Activated naive CD8-positive, alpha-beta T cell treated with anti-CD3 and anti-CD28 coated beads, Interleukin-2, amount 50 U/mL, for 16 hours (primary cell): ENCODE measurements around the gene DPM3.
"Not testable (repeated sequence)": the region's sequence is repeated elsewhere in the genome, so short reads cannot be mapped to it uniquely, and the experiment has no call there.

Experiments
- DNase-seq: peaks from one replicate; pipeline ENCODE4 v3.0.0-alpha.2; 2020; ENCODE audit warnings: low read depth, low spot score

Gene DPM3

DNA sequence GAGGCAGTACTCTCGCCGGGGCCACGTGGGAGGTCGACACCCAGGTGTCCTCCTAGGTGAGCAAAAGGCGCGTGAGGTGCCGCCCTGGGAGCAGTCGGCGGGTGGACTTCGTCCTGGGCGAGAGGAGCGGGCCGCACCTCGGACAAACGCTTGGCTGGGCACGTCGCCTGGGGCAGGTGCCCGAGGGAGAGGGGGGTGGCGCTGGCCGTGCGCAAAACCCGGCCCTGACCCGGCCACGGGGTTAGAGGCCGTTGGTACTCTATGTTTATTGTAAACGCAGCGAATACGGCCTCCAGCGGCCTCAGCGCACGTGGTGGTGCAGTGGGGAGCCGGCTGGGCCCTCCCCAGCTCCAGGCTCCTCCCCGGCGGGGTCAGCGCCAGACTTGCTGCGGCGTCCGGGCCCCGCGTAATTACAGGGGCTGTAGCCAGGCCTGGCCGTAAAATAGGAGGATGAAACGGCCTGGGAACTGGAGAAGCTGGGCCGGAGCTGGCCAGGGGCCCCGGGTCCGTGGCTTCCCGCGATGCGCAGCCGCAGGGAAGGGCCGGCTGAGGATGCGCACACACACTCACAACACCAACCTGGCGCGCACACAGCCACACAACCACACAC, 14.3 kb downstream of the DPM3 start:
- no peak for DNase-seq

DNA sequence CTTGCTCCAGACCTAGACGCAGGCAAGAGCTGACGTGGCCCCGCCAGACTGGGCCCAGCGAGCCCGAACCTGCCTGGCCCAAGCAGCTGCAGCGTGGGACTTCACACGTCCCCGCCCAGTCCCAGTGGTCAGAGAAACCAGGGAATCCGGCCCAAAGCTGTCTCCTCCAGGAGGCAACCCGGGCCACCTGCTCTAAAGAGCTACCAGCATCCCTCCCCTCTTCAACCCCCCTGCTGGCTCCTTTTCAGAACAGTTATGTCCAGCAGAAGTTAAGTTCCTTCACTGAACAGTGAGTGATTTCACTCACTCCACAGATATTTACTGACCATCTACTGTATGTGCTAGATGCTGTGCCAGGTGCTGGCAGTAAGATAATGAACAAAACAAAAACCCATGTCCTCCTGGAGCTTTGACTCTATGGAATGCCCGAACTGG, 14.8 kb downstream of the DPM3 start:
- DNase-seq, result no peak

- no peak for DNase-seq
Measured at GRCh38 chr1:155124503-155125463, 15.5 kb downstream of the DPM3 start.

- no peak for DNase-seq
Measured at GRCh38 chr1:155123801-155124200, 16.5 kb downstream of the DPM3 start.

GRCh38 chr1:155122308-155122707, 18.0 kb downstream of the DPM3 start:
- no peak for DNase-seq

GRCh38 chr1:155121249-155121648, 19.1 kb downstream of the DPM3 start:
- DNase-seq, result no peak

GRCh38 chr1:155120253-155120652, 20.1 kb downstream of the DPM3 start:
- DNase-seq, result no peak

GRCh38 chr1:155118090-155118489, 22.2 kb downstream of the DPM3 start:
- not testable (repeated sequence) for DNase-seq

GRCh38 chr1:155117610-155118009, 22.7 kb downstream of the DPM3 start:
- no peak for DNase-seq

DNA sequence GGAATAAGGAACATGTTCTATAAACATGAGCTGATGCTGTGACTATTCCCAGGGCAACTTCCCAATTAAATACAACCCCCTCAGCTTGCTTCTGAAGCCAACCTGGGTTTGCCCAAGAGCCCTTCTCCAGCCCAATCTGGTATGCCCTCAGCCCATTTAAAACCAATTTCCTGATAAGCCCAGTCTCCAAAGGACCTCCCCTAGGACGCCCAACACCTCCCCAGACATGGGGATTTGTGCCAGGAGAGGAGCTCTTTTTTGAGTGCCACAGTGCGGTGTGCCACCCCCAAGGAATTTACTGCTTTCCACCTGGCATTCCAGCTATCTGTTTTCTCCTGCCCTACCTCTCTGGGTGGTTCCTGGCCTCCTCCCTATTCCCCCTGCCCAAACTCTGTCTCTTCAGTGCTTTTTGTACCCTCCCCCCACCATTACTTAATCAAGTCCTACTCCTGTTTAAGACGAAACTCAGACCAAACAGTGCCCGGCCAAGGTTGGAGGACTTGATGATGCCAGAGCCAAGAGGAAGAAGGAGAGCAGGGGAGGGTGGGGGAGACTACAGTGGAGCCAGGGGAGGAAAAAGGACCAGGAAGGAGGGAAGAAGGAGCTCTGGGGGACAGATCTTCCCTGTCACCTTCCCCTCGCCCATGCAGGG, 24.1 kb downstream of the DPM3 start:
- DNase-seq, result no peak

GRCh38 chr1:155113450-155113980, 26.8 kb downstream of the DPM3 start:
- no peak for DNase-seq

GRCh38 chr1:155110826-155111225, 29.5 kb downstream of the DPM3 start:
- DNase-seq, result no peak

- no peak for DNase-seq
Measured at GRCh38 chr1:155110381-155110780, 29.9 kb downstream of the DPM3 start.

DNA sequence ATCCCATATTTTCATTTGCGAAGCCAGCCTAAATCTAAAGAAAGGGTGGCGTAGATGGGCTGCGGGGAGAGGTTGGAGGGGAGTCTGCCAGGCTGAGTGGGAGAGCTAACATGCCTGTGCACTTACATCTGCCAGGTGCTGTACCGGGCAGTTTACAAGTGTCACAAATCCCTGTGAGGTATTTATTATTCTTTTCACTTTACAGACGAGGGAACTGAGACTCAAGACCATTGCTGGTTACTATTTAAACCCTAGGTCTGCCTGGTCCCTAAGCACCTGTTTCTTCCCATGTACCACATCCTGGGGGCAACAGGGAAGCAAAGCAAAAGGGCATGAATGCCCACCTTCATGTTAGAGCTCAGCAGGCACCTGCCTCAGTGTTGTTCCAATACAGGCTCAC, 32.0 kb downstream of the DPM3 start:
- no peak for DNase-seq

DNA sequence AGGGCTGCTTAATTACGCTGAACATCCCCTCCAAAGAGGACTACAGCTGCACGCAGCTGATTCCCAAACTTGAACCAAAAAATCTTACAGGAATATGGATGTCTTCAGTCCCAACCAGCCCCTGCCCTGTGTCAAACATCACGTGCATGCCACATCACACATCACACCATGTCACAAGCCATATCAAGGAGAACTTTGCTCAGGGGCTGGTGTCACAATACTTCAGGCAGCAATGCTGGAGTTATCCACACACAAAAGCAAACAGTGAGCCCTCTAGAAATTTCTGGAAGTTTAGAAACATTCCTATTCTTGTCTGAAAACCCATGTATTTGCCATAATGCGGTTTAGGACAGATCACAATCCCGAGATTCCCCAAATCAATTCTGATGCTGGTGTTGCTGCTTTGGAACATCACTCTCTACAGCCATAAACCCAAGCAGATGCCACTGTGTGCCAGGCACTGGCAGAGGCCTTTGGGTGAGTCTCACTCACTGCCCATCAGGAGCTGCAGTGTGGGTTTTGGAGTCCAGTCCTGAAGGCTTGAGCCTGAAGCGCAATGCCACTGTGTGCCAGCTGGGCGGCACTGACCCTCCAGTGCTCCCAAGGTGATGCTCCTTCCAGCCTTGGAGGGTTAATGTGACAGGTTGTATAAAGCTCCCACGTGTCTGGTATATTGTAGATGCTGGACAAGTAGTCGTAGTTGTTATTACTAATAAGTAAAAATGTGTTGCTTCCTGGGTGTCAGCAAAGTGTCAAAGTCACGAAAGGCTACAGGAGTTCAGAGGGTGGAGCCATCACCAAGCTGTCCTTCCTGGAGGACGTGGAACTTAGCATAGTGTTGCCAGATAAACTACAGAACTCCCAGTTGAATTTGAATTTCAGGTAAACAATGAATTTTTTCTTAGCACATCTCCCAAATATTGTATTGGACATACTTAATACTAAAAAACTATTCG, 32.7 kb downstream of the DPM3 start:
- DNase-seq, result no peak

GRCh38 chr1:155106862-155107261, 33.5 kb downstream of the DPM3 start:
- no peak for DNase-seq

- DNase-seq, result no peak
Measured at GRCh38 chr1:155105604-155106011, 34.7 kb downstream of the DPM3 start.

GRCh38 chr1:155104605-155105534, 35.5 kb downstream of the DPM3 start:
- DNase-seq, result no peak

- DNase-seq, result no peak
Measured at GRCh38 chr1:155103325-155103724, 37.0 kb downstream of the DPM3 start.

DNA sequence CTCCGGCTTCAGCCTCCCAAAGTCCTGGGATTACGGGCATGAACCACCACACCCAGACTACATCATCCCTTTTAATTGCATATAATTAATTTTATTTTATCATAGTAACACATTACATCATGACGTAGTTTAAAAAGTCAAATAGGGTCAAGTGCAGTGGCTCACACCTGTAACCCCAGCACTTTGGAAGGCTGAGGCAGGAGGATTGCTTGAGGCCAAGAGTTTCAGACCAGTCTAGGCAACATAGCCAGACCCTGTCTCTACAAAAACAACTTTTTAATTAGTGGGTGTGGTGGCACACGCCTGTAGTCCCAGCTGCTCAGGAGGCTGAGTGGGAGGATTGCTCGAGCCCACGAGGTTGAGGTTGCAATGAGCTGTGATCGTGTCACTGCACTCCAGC, 41.0 kb downstream of the DPM3 start:
- no peak for DNase-seq
